ENCODE results near the gene STK35. TPM values are rescaled to one million over a fixed set of nuclear protein-coding genes. Genes with fewer than 3 reads are reported as not detected.
"Not testable (repeated sequence)": the region's sequence is repeated elsewhere in the genome, so short reads cannot be mapped to it uniquely, and the experiment has no call there.

The STK35 gene
- total RNA-seq, 4 donors from 2014 or later: 24.3 to 39.6 (median 36.3) TPM

- DNase-seq: no peak
- Histone ChIP-seq H3K4me1 (no peaks in the 10 kb centered on the region), H3K27ac (no peak overlapping the region), H3K36me3 (no peaks in the 10 kb centered on the region), H3K27me3 (no peaks in the 10 kb centered on the region), H3K4me3 (no peak overlapping the region), H3K9me3 (no peaks in the 10 kb centered on the region)
- TF ChIP-seq POLR2A (IDR thresholded peaks at IDR 0.05): no peak
- TF ChIP-seq CTCF (IDR thresholded peaks at IDR 0.05): no peak
Measured at GRCh38 chr20:2179233-2179580, 77.6 kb downstream of the STK35 start.

- Histone ChIP-seq H3K27me3 (no peaks in the 10 kb centered on the region), H3K4me3 (no peak overlapping the region), H3K27ac (no peak overlapping the region), H3K4me1 (no peaks in the 10 kb centered on the region), H3K36me3 (no peaks in the 10 kb centered on the region), H3K9me3 (no peaks in the 10 kb centered on the region)
- TF ChIP-seq CTCF (IDR thresholded peaks at IDR 0.05) (no peak), POLR2A (IDR thresholded peaks at IDR 0.05) (no peak)
- DNase-seq: no peak
Measured at GRCh38 chr20:2179949-2180348, 78.3 kb downstream of the STK35 start.

GRCh38 chr20:2183381-2183780 lies 81.8 kb downstream of the STK35 start:
- H3K36me3 ChIP-seq: no peaks in the 10 kb centered on the region
- H3K4me3 ChIP-seq: no peak overlapping the region
- H3K27me3 ChIP-seq: no peaks in the 10 kb centered on the region
- DNase-seq: no peak
- H3K27ac ChIP-seq: no peak overlapping the region
- TF ChIP-seq CTCF (IDR thresholded peaks at IDR 0.05): no peak
- TF ChIP-seq POLR2A (IDR thresholded peaks at IDR 0.05): no peak
- no peaks in the 10 kb centered on the region for H3K4me1 ChIP-seq
- no peaks in the 10 kb centered on the region for H3K9me3 ChIP-seq

- not testable (repeated sequence) for H3K27me3 ChIP-seq, H3K4me1 ChIP-seq, H3K9me3 ChIP-seq, H3K36me3 ChIP-seq, DNase-seq, H3K27ac ChIP-seq, H3K4me3 ChIP-seq
Measured at GRCh38 chr20:2184933-2185332, 83.3 kb downstream of the STK35 start.

GRCh38 chr20:2195614-2196013 lies 94.0 kb downstream of the STK35 start:
- no peak for DNase-seq
- H3K27ac ChIP-seq: no peak overlapping the region
- H3K9me3 ChIP-seq: no peaks in the 10 kb centered on the region
- no peaks in the 10 kb centered on the region for H3K27me3 ChIP-seq
- TF ChIP-seq POLR2A (IDR thresholded peaks at IDR 0.05): no peak
- TF ChIP-seq CTCF (IDR thresholded peaks at IDR 0.05): no peak
- H3K4me1 ChIP-seq: no peaks in the 10 kb centered on the region
- no peaks in the 10 kb centered on the region for H3K36me3 ChIP-seq
- no peak overlapping the region for H3K4me3 ChIP-seq

GRCh38 chr20:2197166-2197565 lies 95.5 kb downstream of the STK35 start:
- no peaks in the 10 kb centered on the region for H3K36me3 ChIP-seq
- H3K27me3 ChIP-seq: no peaks in the 10 kb centered on the region
- H3K4me3 ChIP-seq: no peak overlapping the region
- no peak for DNase-seq
- no peaks in the 10 kb centered on the region for H3K4me1 ChIP-seq
- H3K27ac ChIP-seq: no peak overlapping the region
- no peaks in the 10 kb centered on the region for H3K9me3 ChIP-seq
- no peak for TF ChIP-seq POLR2A (IDR thresholded peaks at IDR 0.05)
- no peak for TF ChIP-seq CTCF (IDR thresholded peaks at IDR 0.05)

Small RNA genes within 50 kb of the gene (small RNA-seq; reads per million reads assigned to genes)
- gene RPL7P2: 0 reads per million in 2 donors

Other genes with a start within 250 kb of the STK35 start
- gene SIRPA, start 206.4 kb upstream of the STK35 start, total RNA-seq: 10 to 100 TPM; 18.2 to 38.2 (median 26.3) TPM
- not detected for gene PDYN, start 107.8 kb upstream of the STK35 start, total RNA-seq
- under 1 TPM in 1 of 4 donors, not detected in 3; 0.40 TPM for gene TGM3, start 194.2 kb downstream of the STK35 start, total RNA-seq

All from Peyer's patch (tissue), 4 donors.